Testis (tissue), 2 donors: Measurements from ENCODE around the gene TRPM3.

Experiments
- CTCF ChIP-seq, 3 experiments: fragments of 450-650 bp in 2 of 3; fragments of 200-600 bp in 1 of 3; sonication (generic) in 1 of 3; IDR thresholded peaks; one replicate each; pipeline ENCODE4 v1.5.1; 2016 to 2019; ENCODE audit warnings: antibody characterized with exemption in 3 of 3, mild to moderate bottlenecking in 2 of 3, moderate library complexity in 1 of 3
- POLR2A ChIP-seq: fragments of 450-650 bp; IDR thresholded peaks from one replicate; pipeline ENCODE4 v1.6.1; 2017; ENCODE audit warnings: antibody characterized with exemption, mild to moderate bottlenecking, moderate library complexity

- TF ChIP-seq CTCF (IDR thresholded peaks at IDR 0.05) = no peak
- no peak for TF ChIP-seq POLR2A
These were observed 304.1 kb downstream of the TRPM3 start for GRCh38 chr9:70817311-70817710.
